Erythroblast (primary cell): ENCODE results near the gene DIAPH3.

Experiments
- GATA1 ChIP-seq: IDR thresholded peaks from 2 replicates; pipeline ENCODE4 v1.6.1; 2011; ENCODE audit warnings: low read depth, mild to moderate bottlenecking, control low read depth, low read length, moderate library complexity
- POLR2A ChIP-seq: IDR thresholded peaks from 2 replicates; pipeline ENCODE4 v1.6.1; 2011; ENCODE audit warnings: mild to moderate bottlenecking, low read length

GRCh38 chr13:59665184-59665583 lies 498.5 kb downstream of the DIAPH3 start:
- TF ChIP-seq POLR2A (no peak), GATA1 (no peak)
